Vagina (tissue), 2 donors: Measurements from ENCODE around the gene CNOT2.

Experiments
- CTCF ChIP-seq, 3 experiments: fragments of 450-650 bp in 2 of 3; fragments of 200-600 bp in 1 of 3; sonication (generic) in 1 of 3; IDR thresholded peaks; one replicate each; pipeline ENCODE4 v1.5.1; 2017 to 2019; ENCODE audit warnings: antibody characterized with exemption in 3 of 3, mild to moderate bottlenecking in 2 of 3, moderate library complexity in 2 of 3
- POLR2A ChIP-seq, 2 donors: fragments of 450-650 bp; IDR thresholded peaks; one replicate each; pipeline ENCODE4 v1.6.1; 2017; ENCODE audit warnings: antibody characterized with exemption in 2 of 2, mild to moderate bottlenecking in 2 of 2, moderate library complexity in 2 of 2
- POLR2AphosphoS5 ChIP-seq, 2 donors: sonication (generic); formaldehyde crosslinking; IDR thresholded peaks; one replicate each; pipeline ENCODE4 v1.9.0; 2017; ENCODE audit warnings: antibody characterized with exemption in 2 of 2, mild to moderate bottlenecking in 2 of 2, low read depth in 1 of 2; ENCODE audit not compliant: insufficient read depth in 1 of 2

DNA sequence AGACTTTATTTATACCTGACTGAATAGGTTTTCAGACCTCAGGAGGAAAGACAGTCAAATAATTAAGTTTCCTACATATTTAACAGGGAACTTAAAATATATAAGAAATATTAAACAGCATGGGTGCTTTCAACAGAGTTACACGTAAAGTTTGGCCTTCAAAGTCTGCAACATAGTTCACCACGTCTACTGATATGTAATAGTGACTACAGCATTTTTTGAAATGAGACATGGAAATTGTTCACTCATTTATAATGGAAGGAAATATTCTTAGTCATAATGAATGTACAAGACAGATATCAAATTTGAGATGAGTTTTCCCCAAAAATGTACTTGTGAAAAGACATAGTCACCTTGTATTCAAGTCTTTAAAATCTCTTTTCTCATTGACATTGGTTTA, 66.1 kb downstream of the CNOT2 start:
- TF ChIP-seq POLR2A (IDR thresholded peaks at IDR 0.05) (no peak), CTCF (IDR thresholded peaks at IDR 0.05) (no peak), POLR2AphosphoS5 (IDR thresholded peaks at IDR 0.05; ENCODE audit: insufficient read depth in 1 of 2, low read depth in 1 of 2) (no peak)
